ENCODE data around the gene SYT7.
A peak's percentile ranks its signal among the peaks of the same experiment; 100 is the strongest.
"Not testable (repeated sequence)": the region's sequence is repeated elsewhere in the genome, so short reads cannot be mapped to it uniquely, and the experiment has no call there.

SYT7 gene, protein sequence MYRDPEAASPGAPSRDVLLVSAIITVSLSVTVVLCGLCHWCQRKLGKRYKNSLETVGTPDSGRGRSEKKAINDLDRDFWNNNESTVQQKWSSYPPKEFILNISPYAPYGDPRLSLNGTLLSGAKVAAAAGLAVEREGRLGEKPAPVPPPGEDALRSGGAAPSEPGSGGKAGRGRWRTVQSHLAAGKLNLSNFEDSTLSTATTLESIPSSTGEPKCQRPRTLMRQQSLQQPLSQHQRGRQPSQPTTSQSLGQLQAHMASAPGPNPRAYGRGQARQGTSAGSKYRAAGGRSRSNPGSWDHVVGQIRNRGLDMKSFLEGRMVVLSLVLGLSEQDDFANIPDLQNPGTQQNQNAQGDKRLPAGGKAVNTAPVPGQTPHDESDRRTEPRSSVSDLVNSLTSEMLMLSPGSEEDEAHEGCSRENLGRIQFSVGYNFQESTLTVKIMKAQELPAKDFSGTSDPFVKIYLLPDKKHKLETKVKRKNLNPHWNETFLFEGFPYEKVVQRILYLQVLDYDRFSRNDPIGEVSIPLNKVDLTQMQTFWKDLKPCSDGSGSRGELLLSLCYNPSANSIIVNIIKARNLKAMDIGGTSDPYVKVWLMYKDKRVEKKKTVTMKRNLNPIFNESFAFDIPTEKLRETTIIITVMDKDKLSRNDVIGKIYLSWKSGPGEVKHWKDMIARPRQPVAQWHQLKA

DNA sequence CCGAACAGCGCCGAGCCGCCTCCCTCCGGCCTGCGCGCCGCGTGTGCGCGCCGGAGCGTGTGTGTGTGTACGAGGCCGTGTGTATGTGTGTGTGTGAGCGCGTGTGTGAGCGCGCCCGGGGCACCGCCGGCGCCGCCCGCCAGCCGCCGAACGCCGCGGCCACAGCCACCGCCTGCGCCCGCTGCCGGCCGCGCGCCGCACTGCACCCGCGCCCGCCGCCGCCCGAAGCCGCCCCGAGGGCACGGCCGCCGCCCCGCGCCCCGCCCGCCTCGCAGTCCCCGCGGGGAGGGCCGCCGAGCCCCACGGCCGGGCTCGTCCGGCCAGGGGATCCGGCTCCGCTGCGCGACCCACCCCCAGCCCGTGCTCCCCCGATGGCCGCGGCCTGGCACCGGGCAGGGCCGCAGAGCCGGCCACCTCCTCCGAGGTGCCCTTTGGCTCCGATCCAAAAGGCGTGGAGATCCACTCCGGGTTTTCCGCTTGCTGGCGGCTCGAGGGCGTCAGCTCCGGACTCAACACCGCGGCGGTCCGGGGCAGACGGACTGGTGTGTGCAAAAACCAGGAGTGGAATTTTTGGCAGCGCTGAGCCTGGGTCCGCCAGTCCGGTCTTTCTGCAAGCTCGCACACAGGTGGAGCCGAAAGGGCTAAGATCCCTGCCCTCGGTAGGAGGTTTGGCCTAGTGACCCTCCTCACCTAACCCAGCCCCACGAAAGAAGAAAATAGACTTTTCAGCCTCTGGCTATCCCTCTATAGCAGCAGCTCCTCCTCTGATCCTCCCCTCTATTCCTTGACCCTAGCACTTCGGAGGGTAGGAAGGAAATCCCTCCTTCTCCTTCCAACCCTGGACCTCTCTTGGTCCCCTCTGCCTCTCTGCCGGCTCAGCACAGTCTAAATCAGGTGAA, at the start of gene SYT7:
Gene SYT7, minus strand, starts transcription at position 47 of the 899 bp plus-strand sequence. CDS start 256 bp downstream, outside the sequence.
- DNase-seq (ENCODE audit: low read depth in 3 of 3, low spot score in 1 of 3): peak; percentile 77 to 96 (median 87)

DNA sequence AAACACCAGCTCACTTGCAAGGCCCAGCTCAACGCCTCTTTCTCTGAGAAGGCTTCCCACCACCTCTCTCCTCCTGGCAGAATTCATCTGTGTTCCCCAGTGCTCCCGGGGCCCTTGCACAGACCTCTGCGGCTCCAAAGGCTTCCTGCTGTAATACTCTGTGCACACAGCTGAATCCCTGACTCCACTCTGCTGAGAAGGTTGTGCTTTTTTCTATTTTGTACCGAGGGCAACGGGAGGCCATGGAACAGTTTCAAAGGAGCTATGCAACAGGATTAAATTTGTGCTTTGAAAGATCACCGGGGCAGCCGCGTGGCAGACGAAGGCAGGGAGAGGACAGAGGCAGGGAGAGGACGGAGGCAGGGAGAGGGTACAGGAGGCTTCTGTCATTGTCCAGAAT, 49.2 kb upstream of the SYT7 start:
- DNase-seq (ENCODE audit: low read depth in 3 of 3, low spot score in 1 of 3): no peak

DNA sequence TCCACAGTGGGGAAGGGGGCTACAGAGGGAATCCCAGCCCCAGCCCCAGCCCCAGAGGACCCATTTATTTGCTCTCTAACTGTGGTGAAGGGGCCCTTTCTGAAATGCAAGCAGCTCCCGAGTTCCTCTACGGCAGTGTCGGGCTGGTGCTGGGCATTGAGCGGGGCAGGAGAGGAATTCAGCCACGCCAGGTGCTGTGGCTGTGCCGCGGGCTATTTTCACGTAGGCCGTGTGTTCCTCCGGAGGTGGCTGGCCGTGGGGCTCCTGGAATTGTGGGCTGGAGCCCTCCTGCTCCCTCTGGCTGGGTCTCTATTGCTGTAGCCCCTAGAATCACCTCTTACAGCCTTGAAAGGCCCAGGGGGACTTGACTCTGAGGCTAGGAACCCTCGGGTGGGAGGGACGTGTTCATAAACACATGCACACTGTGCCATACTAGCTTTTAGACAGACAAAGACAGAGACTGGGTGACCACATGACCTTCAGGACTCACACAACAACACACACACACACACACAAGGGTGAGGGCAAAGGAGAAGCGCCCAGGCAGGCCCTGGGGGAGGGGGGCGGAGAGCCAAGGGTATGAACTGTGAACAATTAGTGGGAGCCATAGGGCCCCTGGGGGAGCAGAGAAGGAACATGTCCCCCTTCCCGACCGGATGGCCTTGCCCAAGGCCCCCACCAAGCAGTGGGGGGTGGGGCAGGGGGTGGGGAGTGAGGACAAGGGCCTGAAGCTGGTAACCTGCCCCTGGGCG, 48.4 kb upstream of the SYT7 start:
- DNase-seq (ENCODE audit: low read depth in 3 of 3, low spot score in 1 of 3): no peak

DNA sequence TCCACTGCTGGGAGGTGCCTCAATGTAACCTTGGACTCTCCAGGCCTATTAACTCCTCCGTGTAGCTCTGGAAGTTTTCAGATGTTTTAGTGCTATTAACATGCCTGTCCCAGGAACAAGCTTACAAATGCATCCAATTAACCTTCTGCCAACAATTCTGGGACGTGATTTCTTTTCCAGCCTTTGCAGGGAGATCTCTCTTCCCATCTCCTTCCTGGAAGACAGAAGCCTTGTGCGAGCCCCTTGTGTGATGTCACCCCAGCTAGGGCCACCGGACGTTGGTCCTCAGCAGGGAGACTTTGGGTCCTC, 47.7 kb upstream of the SYT7 start:
- no peak for DNase-seq (ENCODE audit: low read depth in 3 of 3, low spot score in 1 of 3)

DNA sequence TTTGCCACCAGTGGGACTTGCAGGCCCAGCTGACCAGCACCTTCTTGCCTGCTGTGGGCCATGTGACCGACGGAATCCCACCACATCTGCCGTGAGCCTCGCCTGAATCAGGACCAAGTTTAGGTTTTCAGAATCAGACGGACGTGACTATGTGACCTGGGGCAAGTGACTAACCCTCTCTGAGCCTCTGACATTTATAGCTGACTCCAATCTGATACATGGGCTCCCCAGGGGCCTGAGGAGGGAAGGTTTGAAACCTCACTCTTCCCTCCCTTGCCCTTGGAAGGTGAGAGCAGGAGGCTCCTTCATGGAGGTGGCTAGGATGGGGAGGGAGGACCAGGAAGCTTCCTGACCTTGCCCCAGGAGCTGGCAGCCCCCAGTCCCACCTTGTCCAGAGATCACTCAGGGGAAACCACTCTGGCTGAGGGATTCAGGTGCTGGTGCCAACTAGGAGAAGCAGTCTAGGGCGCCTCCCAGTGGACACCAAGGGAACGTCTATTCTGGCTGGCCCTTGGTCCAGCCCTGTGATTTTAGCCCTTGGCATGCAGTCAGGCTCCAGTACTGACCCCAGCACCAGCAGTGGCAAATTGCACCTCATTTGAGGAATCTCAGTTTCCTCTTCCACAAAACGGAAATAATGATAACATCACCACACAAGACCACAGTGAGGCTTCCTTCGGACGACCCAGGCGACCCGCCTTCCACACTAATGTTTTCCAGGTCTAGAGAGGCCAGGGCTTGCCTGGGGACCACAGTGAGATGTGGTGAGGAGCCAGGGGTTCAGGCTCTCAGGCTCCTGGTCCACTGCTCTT, 47.2 kb upstream of the SYT7 start:
- peak in 1 of 3 donors; percentile 7 for DNase-seq (ENCODE audit: low read depth in 3 of 3, low spot score in 1 of 3)

DNA sequence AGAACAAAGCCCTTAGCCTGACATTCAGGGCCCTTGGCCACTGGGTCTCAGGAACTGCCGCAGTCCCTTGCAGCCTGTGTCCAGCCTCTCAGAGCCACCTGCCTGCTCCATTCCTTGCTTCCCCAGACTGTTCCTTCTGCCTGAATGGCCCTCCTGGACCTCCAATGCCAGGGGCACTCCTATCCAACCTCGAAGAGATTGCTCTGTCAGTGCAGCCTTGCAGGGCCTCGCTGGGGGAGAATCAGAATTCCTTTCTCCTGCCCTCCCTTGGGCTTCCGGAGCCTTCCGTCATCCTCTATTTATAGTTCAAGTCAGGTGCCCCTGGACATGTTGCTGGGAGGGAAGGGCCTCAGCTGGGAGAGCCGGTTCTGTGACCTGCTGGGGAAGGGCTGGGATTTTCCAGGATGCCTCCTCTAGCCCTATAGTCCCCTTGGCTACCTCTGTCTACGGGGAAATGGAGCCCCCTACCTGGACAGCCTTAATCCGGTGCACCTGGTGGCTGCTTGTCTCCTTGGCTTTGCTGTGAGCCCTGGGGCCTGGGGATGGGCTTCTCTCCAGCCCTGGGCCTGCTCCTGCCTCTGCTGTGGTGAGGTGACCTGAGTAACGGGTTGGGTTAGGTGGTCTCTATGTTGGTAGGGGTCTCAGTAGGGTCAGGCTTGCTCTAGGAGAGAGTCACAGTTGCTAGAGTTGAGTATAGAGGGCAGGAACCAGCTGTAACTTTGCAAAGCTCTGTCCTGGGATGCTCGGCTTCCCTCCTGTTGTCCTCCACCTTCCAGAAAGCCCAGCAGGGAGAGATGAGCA, 45.9 kb upstream of the SYT7 start:
- DNase-seq (ENCODE audit: low read depth in 3 of 3, low spot score in 1 of 3): no peak

DNA sequence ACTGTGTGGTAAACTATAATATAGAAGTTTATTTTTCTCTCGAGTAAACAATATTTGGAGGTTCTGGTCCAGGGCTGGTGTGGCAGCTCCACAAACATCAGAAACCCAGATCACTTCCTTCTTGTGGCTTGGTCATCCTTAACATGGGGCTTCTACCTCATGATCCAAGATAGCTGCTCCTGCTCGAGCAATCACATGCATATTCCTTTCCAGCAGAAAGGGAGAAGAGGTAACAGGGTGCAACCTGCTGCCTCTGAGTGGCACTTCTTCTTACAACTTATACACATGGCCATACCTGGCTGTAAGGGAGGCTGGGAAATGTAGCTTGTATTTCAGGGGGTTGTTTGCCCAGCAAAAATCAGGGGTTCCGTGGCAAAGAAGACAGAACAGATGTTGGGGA, 44.6 kb upstream of the SYT7 start:
- DNase-seq (ENCODE audit: low read depth in 3 of 3, low spot score in 1 of 3): no peak

DNA sequence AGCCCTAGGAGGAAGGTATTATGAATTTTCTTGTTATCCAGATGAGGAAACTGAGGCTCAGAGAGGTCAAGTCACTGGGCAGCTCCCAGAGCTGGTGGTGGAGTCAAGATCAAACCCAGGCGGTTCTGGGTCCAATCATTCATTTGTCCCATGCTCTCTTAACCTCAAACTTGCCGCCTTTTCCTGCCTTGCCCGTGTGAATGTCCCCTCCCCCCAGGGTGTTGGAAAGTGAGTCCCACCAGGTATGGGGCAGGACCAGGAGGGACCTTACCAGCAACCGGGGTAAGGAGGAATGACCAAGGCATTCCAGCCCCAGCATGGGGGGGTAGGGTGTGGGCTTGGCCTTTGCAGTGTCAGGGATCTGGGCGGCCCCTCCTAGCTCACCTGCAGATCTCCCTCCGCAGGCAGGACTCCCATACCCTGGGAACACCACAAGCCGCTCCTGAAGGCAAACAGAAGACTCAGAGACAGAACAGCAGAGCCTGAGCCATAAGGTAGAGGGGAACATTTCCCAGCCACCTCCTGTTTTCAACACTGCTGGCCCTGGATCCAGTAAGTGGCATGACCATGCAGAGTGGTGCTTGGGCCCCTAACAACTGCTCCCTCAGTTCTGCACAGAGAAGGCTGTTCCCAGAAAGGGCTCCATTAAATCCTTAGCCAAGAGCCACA, 41.2 kb upstream of the SYT7 start:
- no peak for DNase-seq (ENCODE audit: low read depth in 3 of 3, low spot score in 1 of 3)

DNA sequence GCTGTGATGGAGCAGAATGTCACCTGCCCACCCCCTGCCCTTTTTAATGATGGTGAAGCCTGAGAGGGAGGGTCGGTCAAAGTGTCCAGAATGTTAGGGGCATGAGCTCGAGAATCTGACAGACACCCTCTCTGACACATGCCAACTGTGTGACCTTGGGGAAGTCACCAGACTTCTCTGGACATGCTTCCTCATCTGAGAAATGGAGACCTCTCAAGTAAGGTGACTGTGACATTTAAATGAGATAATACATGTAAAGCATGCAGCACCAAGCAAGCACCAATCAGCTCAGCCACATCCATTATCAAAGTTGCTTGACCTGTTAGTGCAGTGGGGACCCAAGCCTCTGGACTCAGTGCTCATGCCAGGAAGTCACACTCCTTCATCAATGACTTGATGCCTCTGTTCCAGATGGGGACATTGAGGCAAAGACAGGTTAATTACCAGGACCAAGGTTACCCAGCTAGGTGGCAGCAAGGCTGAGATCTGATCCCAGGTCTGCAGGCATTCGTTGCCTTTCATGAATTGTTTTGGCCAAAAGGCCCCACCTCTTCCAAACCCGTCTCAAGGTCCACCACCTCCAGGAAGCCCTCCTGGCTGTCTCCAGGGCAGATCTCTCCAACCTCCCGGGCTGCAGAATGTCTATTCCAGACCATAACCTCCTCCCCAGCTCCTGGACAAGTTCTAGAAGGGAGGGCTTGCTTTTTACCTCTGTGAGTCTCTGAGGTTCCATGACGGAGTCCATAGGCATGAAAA, 38.8 kb upstream of the SYT7 start:
- DNase-seq (ENCODE audit: low read depth in 3 of 3, low spot score in 1 of 3): no peak

DNA sequence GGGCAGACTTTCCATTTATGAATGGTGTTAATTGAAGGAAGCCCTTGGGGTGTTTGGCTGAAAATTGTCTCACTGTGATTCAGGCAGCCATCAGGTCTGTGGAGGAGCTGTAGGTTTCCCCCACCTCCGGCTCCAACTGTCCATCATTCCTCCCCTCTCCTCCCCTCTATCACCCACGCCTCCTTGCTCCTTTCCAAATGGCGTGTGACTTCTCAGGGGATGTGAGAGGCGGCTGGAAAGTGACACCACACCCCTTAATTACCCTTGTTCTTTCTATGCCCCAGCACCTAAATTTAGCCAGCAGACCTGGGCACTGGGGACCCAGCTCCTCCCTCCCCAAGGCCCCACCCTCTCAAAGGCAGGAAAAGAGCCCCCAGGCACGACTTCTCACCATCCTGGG, 38.1 kb upstream of the SYT7 start:
- no peak for DNase-seq (ENCODE audit: low read depth in 3 of 3, low spot score in 1 of 3)

DNA sequence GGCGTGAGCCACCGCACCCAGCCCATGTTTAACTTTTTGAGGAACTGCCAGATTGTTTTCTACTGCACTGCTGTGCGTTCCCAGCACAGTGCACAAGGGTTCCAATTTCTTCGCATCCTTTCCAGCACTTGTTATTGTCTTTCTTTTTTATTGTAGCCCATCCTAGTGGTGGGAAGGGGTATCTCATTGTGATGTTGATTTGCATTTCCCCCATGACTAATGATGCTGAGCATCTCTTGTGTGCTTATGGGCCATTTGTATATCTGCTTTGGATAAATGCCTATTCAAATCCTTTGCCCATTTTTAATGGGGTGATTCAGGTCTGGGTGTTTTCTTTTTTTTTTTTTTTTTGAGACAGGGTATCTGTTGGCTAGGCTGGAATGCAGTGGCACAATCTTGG, 36.6 kb upstream of the SYT7 start:
- no peak for DNase-seq (ENCODE audit: low read depth in 3 of 3, low spot score in 1 of 3)

DNA sequence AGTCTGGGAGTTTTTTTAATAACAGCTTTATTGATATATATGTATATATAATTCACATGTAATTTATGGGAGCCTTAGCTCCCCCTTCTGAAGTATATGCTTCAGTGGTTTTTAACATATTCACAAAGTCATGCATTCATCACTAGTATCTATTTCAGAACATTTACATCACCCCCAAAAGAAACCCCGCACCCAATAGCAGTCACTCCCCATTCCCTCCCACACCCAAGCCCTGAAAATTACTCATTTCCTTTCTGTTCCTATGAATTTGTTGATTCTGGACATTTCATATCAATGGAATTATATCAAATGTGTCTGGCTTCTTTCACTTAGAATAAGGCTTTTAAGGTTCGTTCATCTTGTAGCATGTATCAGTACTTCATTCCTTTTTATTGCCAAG, 35.6 kb upstream of the SYT7 start:
- DNase-seq (ENCODE audit: low read depth in 3 of 3, low spot score in 1 of 3): no peak

DNA sequence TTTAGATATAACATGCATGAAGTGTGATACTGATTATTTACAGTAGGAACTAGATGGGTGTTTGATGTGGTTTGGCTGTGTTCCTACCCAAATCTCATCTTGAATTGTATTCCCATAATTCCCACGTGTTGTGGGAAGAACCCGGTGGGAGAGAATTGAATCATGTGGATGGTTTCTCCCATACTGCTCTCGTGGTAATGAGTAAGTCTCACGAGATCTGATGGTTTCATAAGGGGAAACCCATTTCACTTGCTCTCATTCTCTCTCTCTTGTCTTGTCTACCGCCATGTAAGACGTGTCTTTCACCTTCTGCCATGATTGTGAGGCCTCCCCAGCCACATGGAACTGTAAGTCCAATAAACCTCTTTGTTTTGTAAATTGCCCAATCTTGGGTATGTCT, 33.9 kb upstream of the SYT7 start:
- DNase-seq (ENCODE audit: low read depth in 3 of 3, low spot score in 1 of 3): not testable (repeated sequence)

DNA sequence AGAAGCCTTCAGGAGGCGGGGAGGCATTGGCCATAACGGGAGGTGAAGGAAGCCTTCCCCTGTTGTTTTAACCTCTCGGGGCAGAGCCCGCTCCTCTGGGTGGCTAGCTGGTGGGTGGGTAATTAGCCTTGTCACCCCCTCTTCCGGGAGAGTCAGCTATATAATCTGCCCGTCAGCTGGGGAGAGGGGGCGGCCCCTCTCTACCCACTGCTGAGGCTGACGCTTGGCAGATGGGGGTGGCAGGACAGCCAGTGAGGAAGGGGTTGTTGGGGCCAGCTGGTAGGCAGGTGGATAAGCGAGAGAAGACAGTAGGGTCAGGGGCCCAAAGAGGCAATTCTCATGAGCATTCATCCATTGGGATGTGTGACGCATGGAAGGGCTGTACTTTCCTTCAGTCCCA, 33.0 kb upstream of the SYT7 start:
- no peak for DNase-seq (ENCODE audit: low read depth in 3 of 3, low spot score in 1 of 3)

DNA sequence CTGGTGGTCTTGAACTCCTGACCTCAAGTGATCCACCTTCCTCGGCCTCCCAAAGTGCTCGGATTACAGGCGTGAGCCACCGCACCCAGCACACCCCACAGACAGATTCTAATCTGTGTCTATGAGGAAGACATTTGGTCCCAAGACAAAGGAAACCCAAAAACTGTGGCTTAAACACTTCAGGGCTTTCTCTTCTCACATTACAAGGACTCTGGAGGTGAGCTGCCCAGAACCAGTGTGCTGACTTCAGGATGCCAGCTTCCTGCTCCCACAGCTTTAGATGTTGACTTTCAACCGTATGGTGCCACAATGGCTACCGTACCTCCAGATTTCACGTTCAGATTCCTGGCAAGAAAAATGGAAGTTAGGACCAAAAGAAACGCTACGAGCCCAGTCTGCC, 32.2 kb upstream of the SYT7 start:
- no peak for DNase-seq (ENCODE audit: low read depth in 3 of 3, low spot score in 1 of 3)

DNA sequence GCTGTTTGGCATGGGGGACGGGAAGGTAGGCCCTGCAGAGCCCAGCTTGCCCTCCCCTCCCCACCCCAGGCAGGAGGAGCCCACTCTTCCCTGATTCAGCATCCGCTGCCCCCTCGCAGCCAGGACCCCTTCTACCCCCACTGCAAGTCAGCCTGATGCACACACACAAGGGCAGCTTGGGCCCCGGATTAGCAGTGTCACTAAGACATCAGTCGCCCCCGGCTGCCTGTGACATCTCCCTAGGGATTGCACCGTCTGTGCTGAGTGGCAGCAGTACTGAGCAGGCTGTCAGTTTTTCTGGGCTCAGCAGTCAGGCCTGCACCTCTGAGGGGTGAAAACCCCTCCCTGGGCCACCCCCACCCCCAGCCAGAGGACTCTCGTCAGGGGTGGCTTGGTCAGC, 30.4 kb upstream of the SYT7 start:
- no peak for DNase-seq (ENCODE audit: low read depth in 3 of 3, low spot score in 1 of 3)

DNA sequence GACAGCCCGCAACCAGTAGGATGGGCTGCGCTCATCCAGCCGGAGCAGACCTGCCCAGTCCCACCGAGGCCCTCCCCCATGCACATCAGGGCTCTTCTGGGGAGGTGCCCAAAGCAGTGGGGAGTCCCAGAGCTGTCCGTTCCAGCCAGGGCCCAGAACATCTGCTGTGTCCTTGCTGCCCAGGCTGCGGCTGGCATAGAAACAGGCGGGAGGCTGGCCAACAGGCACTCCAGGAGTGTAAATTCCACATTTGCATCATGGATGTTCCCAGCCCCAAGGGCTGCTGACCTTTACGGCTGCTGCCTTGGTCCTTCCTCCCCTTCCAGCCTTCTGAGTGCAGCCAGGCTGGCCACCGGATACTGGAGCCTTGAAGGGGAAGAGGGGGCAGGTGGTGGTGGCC, 30.0 kb upstream of the SYT7 start:
- DNase-seq (ENCODE audit: low read depth in 3 of 3, low spot score in 1 of 3): no peak

DNA sequence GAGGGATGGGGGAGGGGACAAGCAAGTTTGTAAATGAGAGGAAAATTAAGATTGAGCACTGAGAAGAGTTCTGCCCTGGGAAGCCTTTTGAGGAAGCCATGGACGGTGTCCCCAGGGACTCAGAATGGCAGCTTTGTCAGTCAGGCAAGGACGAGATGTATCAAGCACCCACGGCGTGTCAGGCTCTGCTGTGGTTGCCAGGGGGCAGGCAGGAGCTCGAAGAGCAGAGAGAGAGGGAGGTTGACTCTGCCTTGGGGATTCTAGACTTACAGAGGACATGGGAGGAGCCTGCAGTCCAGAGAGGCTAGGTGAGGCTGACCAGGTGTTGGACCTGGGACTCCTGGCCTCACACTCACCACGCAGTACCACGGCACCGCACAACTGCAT, 29.1 kb upstream of the SYT7 start:
- DNase-seq (ENCODE audit: low read depth in 3 of 3, low spot score in 1 of 3): no peak
